Tibial nerve (tissue), 4 donors: Measurements from ENCODE around the gene ZSCAN5B. TPM values are rescaled to one million over a fixed set of nuclear protein-coding genes. Genes with fewer than 3 reads are reported as not detected.
"Not testable (repeated sequence)": the region's sequence is repeated elsewhere in the genome, so short reads cannot be mapped to it uniquely, and the experiment has no call there.

ENCODE experiments used
- DNase-seq, 2 donors: peaks; one replicate each; pipeline ENCODE4 v3.0.0-alpha.2; 2019; ENCODE audit warnings: low spot score in 2 of 2
- H3K27ac ChIP-seq, 4 donors: fragments of 200-600 bp; sonication (generic) in 3 of 4; one replicate each; pipeline ENCODE4 v1.5.1; 2017 to 2019; ENCODE audit warnings: mild to moderate bottlenecking in 1 of 4
- H3K27me3 ChIP-seq, 2 donors: fragments of 200-600 bp; sonication (generic) in 1 of 2; one replicate each; pipeline versions ENCODE4 v1.5.1 to v1.6.0; 2017 to 2019
- H3K36me3 ChIP-seq, 3 donors: fragments of 200-600 bp; sonication (generic); one replicate each; pipeline ENCODE4 v1.5.1; 2018 to 2019
- H3K4me1 ChIP-seq, 4 donors: fragments of 200-600 bp; sonication (generic) in 3 of 4; one replicate each; pipeline ENCODE4 v1.5.1; 2017 to 2019
- H3K4me3 ChIP-seq, 4 donors: fragments of 200-600 bp; sonication (generic) in 3 of 4; one replicate each; pipeline ENCODE4 v1.5.1; 2017 to 2019; ENCODE audit warnings: mild to moderate bottlenecking in 1 of 4, moderate library complexity in 1 of 4
- H3K9me3 ChIP-seq, 4 donors: fragments of 200-600 bp; sonication (generic) in 3 of 4; one replicate each; pipeline ENCODE4 v1.5.1; 2017 to 2019
- EP300 ChIP-seq, 2 donors: sonication (generic); formaldehyde crosslinking; IDR thresholded peaks; one replicate each; pipeline ENCODE4 v1.6.1; 2017; ENCODE audit warnings: antibody characterized with exemption in 2 of 2, mild to moderate bottlenecking in 1 of 2
- POLR2A ChIP-seq, 2 donors: fragments of 450-650 bp; IDR thresholded peaks; one replicate each; pipeline ENCODE4 v1.6.1; 2017; ENCODE audit warnings: antibody characterized with exemption in 2 of 2, mild to moderate bottlenecking in 2 of 2, moderate library complexity in 2 of 2
- WGBS, 2 donors: methylation state at CpG; one replicate each; pipeline ENCODE4 v1.1.5; 2018; 5-methylcytosine and 5-hydroxymethylcytosine counted together
- total RNA-seq, 4 donors: library from RNA; depleted of rRNA; stranded (reverse); fragments of >200 nt; gene quantifications; one replicate each; pipeline ENCODE4 v1.1.0, GENCODE V29; 2016
- TF ChIP-seq, protein P1 (sequence below), 5 experiments: fragments of 200-600 bp in 3 of 5; fragments of 450-650 bp in 2 of 5; sonication (generic) in 3 of 5; IDR thresholded peaks; one replicate each; pipeline ENCODE4 v1.5.1; 2016 to 2019; ENCODE audit warnings: antibody characterized with exemption in 5 of 5, mild to moderate bottlenecking in 3 of 5, moderate library complexity in 2 of 5

ZSCAN5B gene
- total RNA-seq, 4 donors from 2014 or later = not detected

- 87 to 92% methylated on average over 10 of the region's 10 CpGs for WGBS, 2 donors
- no peak for DNase-seq
- H3K36me3 ChIP-seq = peaks cover 0 to 41% (median 0%) of the 10 kb centered on the region in 3 donors
Measured at GRCh38 chr19:56218961-56219360, 21.4 kb upstream of the ZSCAN5B start.

DNA sequence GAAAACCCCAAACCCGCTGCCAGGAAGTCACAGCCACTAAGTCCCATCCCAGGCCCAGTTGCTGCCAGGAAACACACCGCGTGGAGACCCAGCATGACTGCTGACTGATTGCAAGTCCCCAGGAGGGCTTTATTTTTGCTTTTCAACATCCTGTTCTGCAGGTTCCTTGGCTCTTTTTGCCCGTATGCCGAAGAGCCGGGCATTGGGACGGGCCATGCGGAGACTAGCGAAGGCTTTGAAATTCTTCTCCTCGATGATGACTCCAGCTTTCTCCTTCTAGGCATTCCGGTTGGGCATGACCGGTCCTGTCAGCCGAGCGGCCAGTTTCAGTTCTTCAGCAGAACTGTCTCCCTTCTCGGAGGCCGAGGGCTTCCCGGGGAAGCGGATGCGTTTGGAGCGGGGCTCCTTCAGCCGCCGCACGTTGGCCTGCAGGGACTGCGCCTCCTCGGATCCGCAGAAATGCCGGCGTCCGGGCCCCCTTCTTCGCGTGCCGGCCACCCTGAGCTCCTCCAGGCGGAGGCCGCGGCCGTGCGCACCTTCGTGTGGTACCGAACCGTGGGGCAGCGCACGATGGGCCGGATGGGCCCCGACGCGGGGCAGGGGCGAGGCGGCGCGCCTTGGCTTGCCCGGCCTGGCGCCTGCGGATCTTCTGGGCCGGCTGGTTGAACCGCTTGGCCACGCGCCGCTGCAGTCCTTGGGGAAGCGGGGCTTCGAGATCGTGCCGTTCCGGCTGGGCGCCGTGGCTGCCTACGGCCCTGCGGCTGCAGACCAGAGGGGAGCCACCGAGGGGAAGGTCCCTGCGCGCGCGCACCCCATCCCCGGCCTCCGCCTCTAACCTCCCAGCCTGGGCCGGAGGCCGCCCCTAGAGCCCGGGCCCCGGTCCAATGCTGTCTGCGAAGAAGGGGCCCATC is 19.7 kb upstream of the ZSCAN5B start:
- no peak overlapping the region for H3K27ac ChIP-seq
- peaks cover 0 to 3% of the 10 kb centered on the region in 2 donors for H3K27me3 ChIP-seq
- H3K4me3 ChIP-seq = peak overlapping the region; percentile 7 to 48 (median 16)
- 12 to 19% methylated on average over 30 to 74 of the region's 79 CpGs for WGBS, 2 donors
- peaks cover 0 to 12% (median 3%) of the 10 kb centered on the region in 4 donors for H3K4me1 ChIP-seq
- no peak for DNase-seq
- no peak for TF ChIP-seq POLR2A (IDR thresholded peaks at IDR 0.05)
- TF ChIP-seq, protein P1, sequence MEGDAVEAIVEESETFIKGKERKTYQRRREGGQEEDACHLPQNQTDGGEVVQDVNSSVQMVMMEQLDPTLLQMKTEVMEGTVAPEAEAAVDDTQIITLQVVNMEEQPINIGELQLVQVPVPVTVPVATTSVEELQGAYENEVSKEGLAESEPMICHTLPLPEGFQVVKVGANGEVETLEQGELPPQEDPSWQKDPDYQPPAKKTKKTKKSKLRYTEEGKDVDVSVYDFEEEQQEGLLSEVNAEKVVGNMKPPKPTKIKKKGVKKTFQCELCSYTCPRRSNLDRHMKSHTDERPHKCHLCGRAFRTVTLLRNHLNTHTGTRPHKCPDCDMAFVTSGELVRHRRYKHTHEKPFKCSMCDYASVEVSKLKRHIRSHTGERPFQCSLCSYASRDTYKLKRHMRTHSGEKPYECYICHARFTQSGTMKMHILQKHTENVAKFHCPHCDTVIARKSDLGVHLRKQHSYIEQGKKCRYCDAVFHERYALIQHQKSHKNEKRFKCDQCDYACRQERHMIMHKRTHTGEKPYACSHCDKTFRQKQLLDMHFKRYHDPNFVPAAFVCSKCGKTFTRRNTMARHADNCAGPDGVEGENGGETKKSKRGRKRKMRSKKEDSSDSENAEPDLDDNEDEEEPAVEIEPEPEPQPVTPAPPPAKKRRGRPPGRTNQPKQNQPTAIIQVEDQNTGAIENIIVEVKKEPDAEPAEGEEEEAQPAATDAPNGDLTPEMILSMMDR (IDR thresholded peaks at IDR 0.05) = no peak
- no peak for TF ChIP-seq EP300 (IDR thresholded peaks at IDR 0.05)
- H3K9me3 ChIP-seq = peaks cover 0 to 6% (median 0%) of the 10 kb centered on the region in 4 donors
- peaks cover 0 to 24% (median 0%) of the 10 kb centered on the region in 3 donors for H3K36me3 ChIP-seq

More at GRCh38 chr19:56218961-56219360, 21.4 kb upstream of the ZSCAN5B start:
- Histone ChIP-seq H3K4me1 (peaks cover 0 to 12% (median 3%) of the 10 kb centered on the region in 4 donors), H3K27ac (no peak overlapping the region), H3K27me3 (peaks cover 0 to 3% of the 10 kb centered on the region in 2 donors), H3K4me3 (no peak overlapping the region), H3K9me3 (peaks cover 0 to 6% (median 0%) of the 10 kb centered on the region in 4 donors)
- TF ChIP-seq, protein P1 (IDR thresholded peaks at IDR 0.05) = no peak
- no peak for TF ChIP-seq EP300 (IDR thresholded peaks at IDR 0.05)
- no peak for TF ChIP-seq POLR2A (IDR thresholded peaks at IDR 0.05)

DNA sequence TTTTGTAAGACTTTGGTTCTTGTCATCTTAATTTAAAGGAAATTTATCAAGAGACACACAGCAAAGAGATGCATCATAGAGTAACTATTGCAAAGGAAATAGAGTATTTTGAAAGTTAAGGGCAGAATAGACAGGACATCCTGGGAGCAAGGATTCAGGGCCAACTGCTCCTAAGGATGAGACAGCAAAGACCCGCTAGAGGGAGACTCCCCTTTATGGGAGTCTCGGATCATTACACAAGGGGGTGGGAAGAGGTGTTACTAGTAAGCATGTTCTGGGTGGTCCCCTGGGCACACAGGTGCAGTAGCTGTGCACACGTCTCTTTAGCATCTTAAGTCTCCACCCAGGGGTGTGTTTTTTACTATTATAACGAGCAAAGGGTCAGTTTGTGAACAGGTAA is 14.1 kb upstream of the ZSCAN5B start:
- H3K4me3 ChIP-seq = no peak overlapping the region
- H3K27ac ChIP-seq = no peak overlapping the region
- H3K4me1 ChIP-seq = no peaks in the 10 kb centered on the region
- no peak for DNase-seq
- 51 to 52% methylated on average over 4 of the region's 4 CpGs for WGBS, 2 donors
- TF ChIP-seq POLR2A (IDR thresholded peaks at IDR 0.05) (no peak), EP300 (IDR thresholded peaks at IDR 0.05) (no peak)
- TF ChIP-seq, protein P1 (IDR thresholded peaks at IDR 0.05) = no peak
- no peaks in the 10 kb centered on the region for H3K36me3 ChIP-seq
- no peaks in the 10 kb centered on the region for H3K9me3 ChIP-seq
- no peaks in the 10 kb centered on the region for H3K27me3 ChIP-seq

- not testable (repeated sequence) for H3K9me3 ChIP-seq, H3K36me3 ChIP-seq, H3K4me1 ChIP-seq, H3K27me3 ChIP-seq, H3K27ac ChIP-seq, H3K4me3 ChIP-seq, DNase-seq
- WGBS, 2 donors = 84 to 88% methylated on average over 9 of the region's 9 CpGs
Measured at GRCh38 chr19:56210036-56210435, 12.5 kb upstream of the ZSCAN5B start.

DNA sequence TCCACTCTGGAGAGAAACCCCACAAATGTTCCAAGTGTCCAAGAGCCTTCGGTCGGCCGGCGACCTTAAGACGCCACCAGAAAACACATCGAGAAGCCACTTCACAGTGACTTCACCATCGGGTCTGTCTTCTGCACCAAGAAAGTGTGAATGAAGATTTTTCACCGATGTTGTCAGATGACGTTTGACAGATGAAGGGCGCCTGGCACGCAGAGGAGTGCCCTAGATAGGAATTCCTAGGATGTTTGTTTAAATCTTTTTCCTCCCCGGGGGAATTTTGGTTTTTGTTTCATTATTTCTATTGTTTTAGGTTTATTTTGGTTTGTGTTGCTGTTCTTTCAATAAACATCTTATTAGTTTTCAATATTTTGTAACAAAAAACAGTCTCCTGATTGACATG is 11.5 kb upstream of the ZSCAN5B start:
- WGBS, 2 donors = 85% methylated on average over 12 of the region's 12 CpGs
- H3K4me1 ChIP-seq = no peaks in the 10 kb centered on the region
- H3K27me3 ChIP-seq = no peaks in the 10 kb centered on the region
- H3K27ac ChIP-seq = no peak overlapping the region
- no peak for DNase-seq
- H3K4me3 ChIP-seq = no peak overlapping the region
- no peaks in the 10 kb centered on the region for H3K36me3 ChIP-seq
- no peaks in the 10 kb centered on the region for H3K9me3 ChIP-seq
- no peak for TF ChIP-seq EP300 (IDR thresholded peaks at IDR 0.05)
- TF ChIP-seq POLR2A (IDR thresholded peaks at IDR 0.05) = no peak
- TF ChIP-seq, protein P1 (IDR thresholded peaks at IDR 0.05) = no peak

GRCh38 chr19:56207581-56207980 is 10.0 kb upstream of the ZSCAN5B start:
- H3K27ac ChIP-seq, H3K4me3 ChIP-seq, DNase-seq, H3K9me3 ChIP-seq, H3K4me1 ChIP-seq, H3K36me3 ChIP-seq, H3K27me3 ChIP-seq: not testable (repeated sequence)
- 71 to 81% methylated on average over 5 of the region's 5 CpGs for WGBS, 2 donors
